Measurements from ENCODE around the gene CTCF.
A peak's percentile ranks its signal among the peaks of the same experiment; 100 is the strongest.

DNA sequence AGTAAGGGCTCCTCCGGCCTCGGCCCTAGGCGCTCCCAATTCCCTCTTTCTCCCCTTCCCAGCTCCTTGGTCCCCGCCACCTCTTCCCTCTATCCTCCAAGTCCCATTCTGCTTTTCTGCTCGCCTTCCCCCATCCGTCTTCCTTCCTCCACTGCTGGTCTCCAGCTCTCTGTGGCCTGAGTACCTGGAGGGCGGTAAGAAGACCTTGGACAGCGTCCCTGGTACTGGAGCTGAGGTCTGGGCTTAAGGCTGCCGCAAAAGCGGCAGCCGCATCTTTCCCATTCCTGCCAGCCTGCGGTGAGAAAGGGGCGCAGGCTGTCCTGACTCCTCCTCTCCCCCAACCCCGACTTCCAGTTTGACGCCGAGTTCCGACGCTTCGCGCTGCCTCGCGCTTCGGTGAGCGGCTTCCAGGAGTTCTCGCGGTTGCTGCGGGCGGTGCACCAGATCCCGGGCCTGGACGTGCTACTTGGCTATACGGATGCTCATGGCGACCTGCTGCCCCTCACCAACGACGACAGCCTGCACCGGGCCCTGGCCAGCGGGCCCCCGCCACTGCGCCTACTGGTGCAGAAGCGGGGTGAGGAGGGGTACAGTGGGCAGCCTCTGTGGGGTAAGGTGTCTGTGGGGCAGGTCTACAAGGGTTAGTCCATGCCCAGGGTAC lies 98.9 kb downstream of the CTCF start:
- TF ChIP-seq, protein P1, sequence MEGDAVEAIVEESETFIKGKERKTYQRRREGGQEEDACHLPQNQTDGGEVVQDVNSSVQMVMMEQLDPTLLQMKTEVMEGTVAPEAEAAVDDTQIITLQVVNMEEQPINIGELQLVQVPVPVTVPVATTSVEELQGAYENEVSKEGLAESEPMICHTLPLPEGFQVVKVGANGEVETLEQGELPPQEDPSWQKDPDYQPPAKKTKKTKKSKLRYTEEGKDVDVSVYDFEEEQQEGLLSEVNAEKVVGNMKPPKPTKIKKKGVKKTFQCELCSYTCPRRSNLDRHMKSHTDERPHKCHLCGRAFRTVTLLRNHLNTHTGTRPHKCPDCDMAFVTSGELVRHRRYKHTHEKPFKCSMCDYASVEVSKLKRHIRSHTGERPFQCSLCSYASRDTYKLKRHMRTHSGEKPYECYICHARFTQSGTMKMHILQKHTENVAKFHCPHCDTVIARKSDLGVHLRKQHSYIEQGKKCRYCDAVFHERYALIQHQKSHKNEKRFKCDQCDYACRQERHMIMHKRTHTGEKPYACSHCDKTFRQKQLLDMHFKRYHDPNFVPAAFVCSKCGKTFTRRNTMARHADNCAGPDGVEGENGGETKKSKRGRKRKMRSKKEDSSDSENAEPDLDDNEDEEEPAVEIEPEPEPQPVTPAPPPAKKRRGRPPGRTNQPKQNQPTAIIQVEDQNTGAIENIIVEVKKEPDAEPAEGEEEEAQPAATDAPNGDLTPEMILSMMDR (IDR thresholded peaks at IDR 0.05 in 8 of 11, conservative IDR thresholded peaks at IDR 0.05 in 3 of 11), result peak in 1 of 11 experiments; percentile 1
- TF ChIP-seq POLR2A (IDR thresholded peaks at IDR 0.05), result no peak

Data from spleen (tissue), 7 donors.